B cell (primary cell): ENCODE results near the gene POP4. TPM values are rescaled to one million over a fixed set of nuclear protein-coding genes. Genes with fewer than 3 reads are reported as not detected.

Source experiments
- ATAC-seq: fragments of 200-7000 bp; cut with Tn5 transposase; one replicate; pipeline ENCODE4 v1.10.0; 2021; ENCODE audit warnings: low read depth, mild to moderate bottlenecking, moderate number of reproducible peaks, moderate library complexity
- CTCF ChIA-PET: fragments of 350-600 bp; sonication (Branson Sonifier 250); formaldehyde crosslinking; loops from one replicate; lab custom pipeline; 2021; ENCODE audit warnings: antibody characterized with exemption, inconsistent platforms; lab: Charles Lee
- POLR2A ChIA-PET: fragments of 350-600 bp; sonication (Branson Sonifier 250); formaldehyde crosslinking; loops from one replicate; lab custom pipeline; 2021; ENCODE audit warnings: antibody characterized with exemption; lab: Charles Lee
- DNase-seq: peaks from one replicate; pipeline ENCODE4 v3.0.0; 2013
- H2AFZ ChIP-seq: 2 replicates; pipeline ENCODE4 v1.6.1; 2012; ENCODE audit warnings: mild to moderate bottlenecking, low read depth, low read length; ENCODE audit not compliant: insufficient read depth, poor library complexity, severe bottlenecking
- H3K27ac ChIP-seq, 2 donors: 1 replicate in 1 of 2; 2 replicates in 1 of 2; pipeline ENCODE4 v1.5.1; 2012 to 2013; ENCODE audit warnings: low read length in 2 of 2, mild to moderate bottlenecking in 2 of 2, moderate library complexity in 1 of 2
- H3K27me3 ChIP-seq, 4 experiments: fragments of 200-600 bp in 1 of 4; sonication (generic) in 1 of 4; replicated peaks in 1 of 4; 1 replicate in 2 of 4; 2 replicates in 2 of 4; pipeline versions ENCODE4 v1.6.1 to v1.7.0; 2013 to 2016; ENCODE audit warnings: low read length in 3 of 4, mild to moderate bottlenecking in 2 of 4, mixed read lengths in 1 of 4, moderate library complexity in 1 of 4; ENCODE audit not compliant: insufficient read depth in 4 of 4, control insufficient read depth in 3 of 4; ENCODE audit errors: control extremely low read depth in 1 of 4
- H3K36me3 ChIP-seq, 2 experiments: replicated peaks in 1 of 2; 1 replicate in 1 of 2; 2 replicates in 1 of 2; pipeline versions ENCODE4 v1.6.1 to v1.7.1; 2013; ENCODE audit warnings: low read length in 1 of 2; ENCODE audit not compliant: insufficient read depth in 2 of 2, control insufficient read depth in 1 of 2; ENCODE audit errors: control extremely low read depth in 1 of 2, extremely low read depth in 1 of 2
- H3K4me1 ChIP-seq, 2 donors: fragments of 200-600 bp in 1 of 2; sonication (generic) in 1 of 2; 1 replicate in 1 of 2; 2 replicates in 1 of 2; pipeline versions ENCODE4 v1.5.1 to v1.6.1; 2013 to 2017; ENCODE audit warnings: low read length in 2 of 2; ENCODE audit not compliant: control insufficient read depth in 2 of 2, insufficient read depth in 2 of 2
- H3K4me2 ChIP-seq: replicated peaks from 2 replicates; pipeline ENCODE3; 2012; ENCODE audit warnings: mild to moderate bottlenecking, low read depth, low read length; ENCODE audit not compliant: poor library complexity, severe bottlenecking
- H3K4me3 ChIP-seq, 5 experiments: fragments of 200-600 bp in 1 of 5; sonication (generic) in 1 of 5; 1 replicate in 3 of 5; 2 replicates in 2 of 5; pipeline versions ENCODE4 v1.5.1 to v1.7.0; 2011 to 2016; ENCODE audit warnings: low read length in 4 of 5, mild to moderate bottlenecking in 4 of 5, low read depth in 2 of 5, control low read depth in 1 of 5, moderate library complexity in 1 of 5; ENCODE audit not compliant: insufficient read depth in 1 of 5; ENCODE audit errors: control extremely low read depth in 1 of 5, extremely low read depth in 1 of 5
- H3K79me2 ChIP-seq: fragments of 200-600 bp; sonication (generic); one replicate; pipeline ENCODE4 v1.6.0; 2016; ENCODE audit warnings: low read length; ENCODE audit not compliant: control insufficient read depth, insufficient read depth
- H3K9ac ChIP-seq: fragments of 200-600 bp; sonication (generic); 2 replicates; pipeline ENCODE4 v1.6.1; 2017; ENCODE audit warnings: mild to moderate bottlenecking, low read length, moderate library complexity
- H3K9me3 ChIP-seq, 3 donors: one replicate each; pipeline versions ENCODE4 v1.6.1 to v1.7.1; 2013; ENCODE audit warnings: low read length in 2 of 3; ENCODE audit not compliant: control insufficient read depth in 2 of 3, insufficient read depth in 1 of 3; ENCODE audit errors: control extremely low read depth in 1 of 3
- H4K20me1 ChIP-seq: 2 replicates; pipeline ENCODE4 v1.6.0; 2012; ENCODE audit warnings: mild to moderate bottlenecking, low read length; ENCODE audit not compliant: insufficient read depth, control insufficient read depth, poor library complexity, severe bottlenecking
- H3K27ac Mint-ChIP-seq: one replicate; pipeline ENCODE4 v1.8.0; 2021; ENCODE audit warnings: mixed read lengths
- H3K27me3 Mint-ChIP-seq: one replicate; pipeline ENCODE4 v1.8.0; 2021; ENCODE audit warnings: mixed read lengths
- H3K4me1 Mint-ChIP-seq: one replicate; pipeline ENCODE4 v1.8.0; 2021; ENCODE audit warnings: mixed read lengths
- H3K4me3 Mint-ChIP-seq: one replicate; pipeline ENCODE4 v1.8.0; 2021; ENCODE audit warnings: mixed read lengths
- H3K9me3 Mint-ChIP-seq: one replicate; pipeline ENCODE4 v1.8.0; 2022; ENCODE audit warnings: mixed read lengths; ENCODE audit not compliant: insufficient read depth
- EZH2 ChIP-seq: IDR thresholded peaks from 2 replicates; pipeline ENCODE4 v1.6.1; 2012; ENCODE audit warnings: borderline replicate concordance, low read depth, mild to moderate bottlenecking, moderate library complexity, low read length; ENCODE audit not compliant: insufficient read depth, poor library complexity, severe bottlenecking
- WGBS: methylation state at CpG from one replicate; pipeline ENCODE4 v1.1.5; 2013; ENCODE audit warnings: missing lambda C conversion rate; ENCODE audit not compliant: insufficient coverage; 5-methylcytosine and 5-hydroxymethylcytosine counted together
- intact Hi-C: fragments of 100-400 bp; cut with micrococcal nuclease; formaldehyde crosslinking; loops from one replicate; pipeline ENCODE4 v1.10.0; 2022
- polyA plus RNA-seq: library from polyadenylated mRNA; depleted of rRNA; stranded (reverse); fragments of >200 nt; gene quantifications from 2 replicates; pipeline ENCODE4 v1.2.3, GENCODE V29; 2012
- total RNA-seq, 2 donors: library from RNA; stranded (reverse); fragments of 120-200 nt in 1 of 2; gene quantifications; 1 replicate in 1 of 2; 2 replicates in 1 of 2; pipeline versions ENCODE4 v1.2.3 to v1.2.4, GENCODE V29; 2013 to 2022
- TF ChIP-seq, protein P1 (sequence below): fragments of 200-600 bp; IDR thresholded peaks from one replicate; pipeline ENCODE4 v1.8.0; 2022; ENCODE audit warnings: antibody characterized with exemption, mild to moderate bottlenecking

Gene POP4
- total and polyA plus RNA-seq, 2 donors (not counting 1 experiment from before 2014, with no cell fraction given) = 58.9 to 61.2 TPM

DNA sequence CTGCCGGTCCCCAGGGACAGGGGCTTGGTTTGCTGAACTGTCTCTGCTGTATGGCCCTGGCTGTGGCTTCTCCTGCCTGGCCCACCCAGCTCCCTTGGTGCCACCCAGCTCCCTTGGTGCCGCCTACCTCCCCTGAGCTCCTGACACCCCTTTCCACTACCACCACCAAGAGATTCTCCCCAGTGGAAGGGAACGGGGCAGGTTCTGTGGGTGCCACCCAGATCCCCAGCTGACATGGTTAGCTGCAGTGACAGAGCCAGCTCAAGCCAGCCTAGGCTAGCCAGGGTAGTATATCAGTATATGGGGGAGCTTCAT, 28.5 kb upstream of the POP4 start:
- H3K36me3 ChIP-seq = no peaks in the 10 kb centered on the region
- DNase-seq = no peak
- H3K27me3 ChIP-seq = peaks cover 0 to 13% (median 0%) of the 10 kb centered on the region in 4 experiments
- Mint-ChIP-seq H3K27me3 (peaks cover 61% of the 10 kb centered on the region), H3K4me3 (no peak overlapping the region), H3K9me3 (no peaks in the 10 kb centered on the region), H3K4me1 (peaks cover 5% of the 10 kb centered on the region), H3K27ac (no peak overlapping the region)
- TF ChIP-seq, protein P1, sequence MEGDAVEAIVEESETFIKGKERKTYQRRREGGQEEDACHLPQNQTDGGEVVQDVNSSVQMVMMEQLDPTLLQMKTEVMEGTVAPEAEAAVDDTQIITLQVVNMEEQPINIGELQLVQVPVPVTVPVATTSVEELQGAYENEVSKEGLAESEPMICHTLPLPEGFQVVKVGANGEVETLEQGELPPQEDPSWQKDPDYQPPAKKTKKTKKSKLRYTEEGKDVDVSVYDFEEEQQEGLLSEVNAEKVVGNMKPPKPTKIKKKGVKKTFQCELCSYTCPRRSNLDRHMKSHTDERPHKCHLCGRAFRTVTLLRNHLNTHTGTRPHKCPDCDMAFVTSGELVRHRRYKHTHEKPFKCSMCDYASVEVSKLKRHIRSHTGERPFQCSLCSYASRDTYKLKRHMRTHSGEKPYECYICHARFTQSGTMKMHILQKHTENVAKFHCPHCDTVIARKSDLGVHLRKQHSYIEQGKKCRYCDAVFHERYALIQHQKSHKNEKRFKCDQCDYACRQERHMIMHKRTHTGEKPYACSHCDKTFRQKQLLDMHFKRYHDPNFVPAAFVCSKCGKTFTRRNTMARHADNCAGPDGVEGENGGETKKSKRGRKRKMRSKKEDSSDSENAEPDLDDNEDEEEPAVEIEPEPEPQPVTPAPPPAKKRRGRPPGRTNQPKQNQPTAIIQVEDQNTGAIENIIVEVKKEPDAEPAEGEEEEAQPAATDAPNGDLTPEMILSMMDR = no peak
- TF ChIP-seq EZH2 = no peak
- no peak overlapping the region for H2AFZ ChIP-seq
- POLR2A ChIA-PET = no interaction called here
- no peaks in the 10 kb centered on the region for H3K79me2 ChIP-seq
- no peak overlapping the region for H3K27ac ChIP-seq
- no peak overlapping the region for H3K4me2 ChIP-seq
- WGBS = 60% methylated on average over 3 of the region's 3 CpGs
- CTCF ChIA-PET = interaction anchor here (0.5 kb wide), 1 partner anchor 597 kb away, joined by 3 read pairs; no protein-coding TSS in a partner anchor
- no peaks in the 10 kb centered on the region for H4K20me1 ChIP-seq
- ATAC-seq = no peak
- no peak overlapping the region for H3K9ac ChIP-seq
- no peaks in the 10 kb centered on the region for H3K4me1 ChIP-seq
- no peak overlapping the region for H3K4me3 ChIP-seq
- peaks cover 0 to 4% (median 0%) of the 10 kb centered on the region in 3 donors for H3K9me3 ChIP-seq
- intact Hi-C loops = no loop called here

GRCh38 chr19:29578349-29578748, 27.7 kb upstream of the POP4 start:
- WGBS = 65% methylated on average over 6 of the region's 8 CpGs
- Histone ChIP-seq H2AFZ (no peak overlapping the region), H4K20me1 (no peaks in the 10 kb centered on the region), H3K4me2 (no peak overlapping the region), H3K27ac (no peak overlapping the region), H3K27me3 (peaks cover 0 to 17% (median 0%) of the 10 kb centered on the region in 4 experiments), H3K4me3 (no peak overlapping the region), H3K36me3 (no peaks in the 10 kb centered on the region), H3K4me1 (no peaks in the 10 kb centered on the region), H3K9ac (no peak overlapping the region), H3K79me2 (no peaks in the 10 kb centered on the region), H3K9me3 (peaks cover 0 to 4% (median 0%) of the 10 kb centered on the region in 3 donors)
- DNase-seq (no peak), ATAC-seq (no peak)
- H3K27me3 Mint-ChIP-seq = peaks cover 63% of the 10 kb centered on the region
- POLR2A ChIA-PET = no interaction called here
- no peaks in the 10 kb centered on the region for H3K9me3 Mint-ChIP-seq
- peaks cover 5% of the 10 kb centered on the region for H3K4me1 Mint-ChIP-seq
- no peak for TF ChIP-seq EZH2
- TF ChIP-seq, protein P1 = no peak
- intact Hi-C loops = no loop called here
- no peak overlapping the region for H3K4me3 Mint-ChIP-seq
- H3K27ac Mint-ChIP-seq = no peak overlapping the region
- CTCF ChIA-PET = no interaction called here
